ENCODE measurements around the gene ERGIC1.

DNA sequence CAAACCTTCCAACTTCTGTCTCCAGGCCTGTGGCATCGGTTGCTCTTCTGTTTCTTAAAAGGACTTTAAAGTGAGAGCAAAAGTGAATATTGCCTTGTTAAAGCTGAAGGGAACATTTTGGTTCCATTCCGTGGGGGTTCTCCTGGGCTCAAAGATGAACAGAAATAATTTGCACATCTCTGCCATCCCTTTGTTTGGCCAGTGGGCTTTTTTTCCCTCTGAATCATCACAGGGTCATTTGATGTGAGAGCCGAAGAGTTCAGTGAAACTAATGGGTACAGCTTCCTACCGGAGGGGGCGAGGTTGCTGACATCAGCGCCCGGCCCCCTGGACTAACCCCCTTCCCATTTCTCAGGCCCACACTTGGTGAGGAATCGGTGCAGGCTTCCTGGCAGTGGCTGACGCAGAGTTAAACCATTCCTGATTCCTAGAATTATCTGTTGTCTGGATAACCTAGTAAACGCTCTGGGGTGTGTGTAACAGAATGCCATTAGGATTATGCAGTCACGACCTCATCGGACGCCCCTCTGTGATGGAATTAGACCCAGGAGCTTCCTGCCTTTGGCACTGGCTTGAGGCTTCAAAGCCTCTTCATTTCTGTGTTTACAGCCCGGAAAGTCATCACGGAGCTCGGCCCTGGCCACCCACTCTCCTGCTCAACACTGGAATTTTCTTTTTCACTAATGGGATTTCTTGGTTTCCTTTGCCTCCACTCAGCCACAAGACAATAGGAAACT lies 63.6 kb downstream of the ERGIC1 start:
- TF ChIP-seq, protein P1, sequence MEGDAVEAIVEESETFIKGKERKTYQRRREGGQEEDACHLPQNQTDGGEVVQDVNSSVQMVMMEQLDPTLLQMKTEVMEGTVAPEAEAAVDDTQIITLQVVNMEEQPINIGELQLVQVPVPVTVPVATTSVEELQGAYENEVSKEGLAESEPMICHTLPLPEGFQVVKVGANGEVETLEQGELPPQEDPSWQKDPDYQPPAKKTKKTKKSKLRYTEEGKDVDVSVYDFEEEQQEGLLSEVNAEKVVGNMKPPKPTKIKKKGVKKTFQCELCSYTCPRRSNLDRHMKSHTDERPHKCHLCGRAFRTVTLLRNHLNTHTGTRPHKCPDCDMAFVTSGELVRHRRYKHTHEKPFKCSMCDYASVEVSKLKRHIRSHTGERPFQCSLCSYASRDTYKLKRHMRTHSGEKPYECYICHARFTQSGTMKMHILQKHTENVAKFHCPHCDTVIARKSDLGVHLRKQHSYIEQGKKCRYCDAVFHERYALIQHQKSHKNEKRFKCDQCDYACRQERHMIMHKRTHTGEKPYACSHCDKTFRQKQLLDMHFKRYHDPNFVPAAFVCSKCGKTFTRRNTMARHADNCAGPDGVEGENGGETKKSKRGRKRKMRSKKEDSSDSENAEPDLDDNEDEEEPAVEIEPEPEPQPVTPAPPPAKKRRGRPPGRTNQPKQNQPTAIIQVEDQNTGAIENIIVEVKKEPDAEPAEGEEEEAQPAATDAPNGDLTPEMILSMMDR (conservative IDR thresholded peaks at IDR 0.05; ENCODE audit: low read length): no peak
- no peak for TF ChIP-seq EZH2phosphoT487 (IDR thresholded peaks at IDR 0.05; ENCODE audit: borderline replicate concordance)
